OCI-M1 (cell line): ENCODE results near the gene LPP.

ENCODE experiments used
- DNase-seq: peaks from one replicate; lab custom pipeline; 2025; lab: John Stamatoyannopoulos, UW

Gene LPP

DNA sequence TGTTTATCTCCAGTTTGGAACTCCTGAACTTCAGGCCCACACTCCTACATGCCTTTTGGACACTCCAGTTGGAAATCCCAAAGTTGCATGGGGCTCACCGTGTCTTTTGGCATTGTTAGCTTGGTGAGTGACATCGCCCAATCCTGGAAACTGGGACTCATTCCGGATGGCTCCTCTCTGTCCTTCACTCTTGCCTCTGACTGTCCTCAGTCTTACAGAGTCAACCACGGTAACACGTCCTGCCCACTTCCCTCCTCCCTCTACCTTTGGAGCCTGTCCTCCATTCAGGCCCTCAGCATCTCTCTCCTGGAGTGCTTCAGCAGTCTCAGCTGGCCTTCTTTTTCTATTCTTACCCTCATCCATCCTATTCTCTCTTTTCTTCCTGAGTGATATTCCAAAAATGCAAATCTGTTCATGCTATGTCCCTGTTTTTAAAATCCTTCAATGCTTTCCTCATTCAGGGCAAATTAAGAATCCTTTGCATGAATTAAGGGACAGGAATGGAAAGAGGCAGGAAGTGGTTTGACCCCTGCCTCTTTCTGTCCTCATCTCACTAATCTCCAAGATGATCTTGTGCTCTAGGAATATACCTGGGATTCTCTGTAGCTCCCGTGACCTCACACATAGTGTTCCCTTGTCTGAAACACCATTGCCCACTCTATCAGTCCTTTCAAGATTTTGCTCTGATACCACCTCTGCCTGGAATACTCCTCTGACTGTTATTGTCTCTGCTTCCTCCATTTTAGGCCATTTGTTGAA is 42.5 kb downstream of the LPP start:
- DNase-seq = no peak

DNA sequence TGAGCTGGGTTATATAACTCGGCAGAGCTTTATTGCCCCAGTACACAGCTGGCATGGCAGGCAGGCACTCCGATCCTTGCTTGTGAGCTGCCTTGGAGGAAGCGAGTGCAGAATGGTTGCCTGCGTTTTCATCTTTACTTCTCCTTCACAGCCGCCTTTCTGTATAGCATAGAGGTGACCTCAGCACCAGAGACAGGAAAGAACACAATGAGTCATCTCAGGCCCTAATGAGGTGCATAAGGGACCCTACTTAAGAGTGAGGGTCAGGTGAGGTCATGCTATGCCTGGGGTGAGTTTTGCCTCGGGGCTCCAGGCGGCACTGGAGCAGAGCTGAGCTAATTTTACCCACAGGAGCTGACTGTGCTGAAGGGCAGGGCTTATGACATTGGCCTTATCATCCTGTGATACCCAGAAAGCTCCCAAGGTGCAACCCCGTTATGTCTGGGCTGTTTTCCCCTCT is 43.5 kb downstream of the LPP start:
- DNase-seq = no peak

DNA sequence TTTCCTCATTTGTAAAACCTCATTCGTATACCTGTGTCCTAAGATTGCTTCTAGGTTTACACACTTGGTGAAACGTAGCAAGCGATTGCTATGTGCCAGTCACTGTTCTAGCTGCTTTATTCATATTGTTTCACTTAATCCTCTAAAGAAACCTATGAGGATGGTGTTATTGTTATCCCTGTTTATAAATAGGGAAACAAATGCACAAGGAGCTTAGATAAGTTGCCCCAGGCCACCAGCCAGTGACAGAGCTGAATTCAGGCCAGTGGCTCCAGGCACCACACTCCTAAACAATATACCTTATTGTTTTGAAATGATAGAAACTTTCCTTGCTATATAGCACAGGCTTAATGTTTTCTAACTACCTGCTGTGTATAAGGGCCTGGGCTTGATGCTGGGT is 44.0 kb downstream of the LPP start:
- no peak for DNase-seq

DNA sequence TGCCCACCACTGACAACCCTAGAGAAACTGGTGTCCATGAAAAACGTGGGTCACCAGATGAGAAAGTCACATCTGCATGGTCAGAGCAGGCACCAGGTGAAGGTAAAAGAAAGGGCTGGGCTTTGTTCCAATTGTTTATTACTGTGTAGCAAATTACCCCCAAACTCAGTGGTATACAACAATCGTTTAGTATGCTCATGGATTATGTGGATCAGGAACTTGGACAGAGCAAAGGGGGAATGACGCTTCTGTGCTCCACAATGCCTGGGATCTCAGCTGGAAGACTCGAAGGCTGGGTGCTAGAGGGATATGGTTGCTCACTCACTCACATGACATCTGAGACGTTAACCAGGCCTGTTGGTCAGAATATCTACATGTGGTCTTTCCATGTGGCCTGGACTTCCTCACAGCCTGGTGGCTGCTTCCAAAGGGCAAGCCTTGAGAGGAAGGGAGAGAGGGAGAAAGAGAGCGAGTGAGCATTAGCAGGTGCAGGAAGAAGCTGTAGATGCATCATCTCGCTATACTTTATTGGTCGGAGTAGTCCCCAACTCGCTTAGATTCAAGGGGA is 44.9 kb downstream of the LPP start:
- no peak for DNase-seq

DNA sequence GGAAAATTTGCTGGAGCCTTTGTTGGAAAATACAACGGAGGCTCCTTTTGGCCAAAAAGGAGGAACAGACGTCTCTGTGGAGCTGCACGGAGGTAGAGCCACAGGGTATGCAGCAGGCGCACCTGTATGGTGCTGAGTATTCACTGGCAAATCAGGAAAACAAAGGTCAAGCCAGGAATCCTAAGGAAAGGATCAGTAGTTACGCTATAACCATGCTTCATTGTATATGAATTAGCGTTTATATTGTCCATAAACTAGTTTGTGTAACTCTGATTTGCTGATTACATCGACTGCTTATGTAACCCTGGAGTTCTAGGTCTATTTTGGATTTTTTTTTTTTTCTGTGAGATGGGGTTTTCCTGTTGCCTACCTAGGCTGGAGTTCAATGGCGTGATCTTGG is 45.4 kb downstream of the LPP start:
- DNase-seq = no peak

DNA sequence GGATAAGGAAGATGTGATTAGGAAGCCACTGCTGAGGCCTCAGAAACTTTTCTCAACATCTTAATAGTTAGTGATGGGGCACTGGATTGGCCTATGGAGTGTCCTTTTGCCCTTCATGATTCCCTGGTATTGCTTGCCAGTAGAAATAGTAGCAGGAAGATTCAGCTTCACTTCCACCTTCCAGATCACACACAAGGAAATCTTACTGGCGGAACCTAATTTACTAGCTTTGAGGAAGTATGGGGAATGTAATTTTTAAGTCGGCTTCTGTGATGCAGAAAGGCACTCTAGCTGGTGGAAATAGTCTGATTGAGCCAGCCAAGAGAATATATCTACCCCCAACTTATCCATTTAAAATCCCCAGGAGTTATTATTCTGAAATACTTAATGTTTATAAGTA is 46.5 kb downstream of the LPP start:
- peak; percentile 0 for DNase-seq

DNA sequence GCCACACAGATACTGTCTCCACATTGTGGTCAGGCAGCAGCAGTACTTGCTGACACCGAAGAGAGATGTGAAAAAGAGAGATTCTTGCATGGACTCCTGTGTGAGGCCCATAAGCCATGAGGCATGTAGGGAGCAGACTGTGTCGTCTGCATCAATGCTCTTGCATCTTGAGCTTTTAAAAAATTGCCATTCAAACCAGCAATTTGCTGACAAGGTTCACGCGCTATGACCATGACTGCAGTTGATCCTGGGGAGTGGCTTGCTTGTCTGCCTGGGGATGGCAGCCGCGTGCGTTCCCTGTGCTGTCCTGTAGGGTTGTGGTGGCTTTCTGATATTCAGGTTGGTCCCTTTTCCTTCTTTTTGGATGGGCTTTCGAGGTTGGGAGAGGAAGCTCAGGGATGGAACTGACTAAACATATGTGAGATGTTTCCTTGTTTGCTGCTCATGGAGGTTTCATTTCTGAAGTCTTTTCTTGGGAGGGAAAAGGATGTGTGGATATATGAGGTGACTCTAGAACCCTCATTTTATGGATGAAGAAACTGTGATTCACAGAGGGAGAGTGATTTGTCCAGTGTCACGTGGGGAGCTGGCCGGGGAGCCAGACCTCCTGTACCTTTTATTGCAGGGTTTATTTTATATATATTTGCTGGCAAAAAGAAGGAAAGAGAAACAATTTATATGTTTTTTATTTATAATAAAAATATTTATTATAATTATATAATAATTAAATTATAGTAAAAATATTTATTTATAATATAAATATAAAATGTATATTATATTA is 48.6 kb downstream of the LPP start:
- DNase-seq = no peak

DNA sequence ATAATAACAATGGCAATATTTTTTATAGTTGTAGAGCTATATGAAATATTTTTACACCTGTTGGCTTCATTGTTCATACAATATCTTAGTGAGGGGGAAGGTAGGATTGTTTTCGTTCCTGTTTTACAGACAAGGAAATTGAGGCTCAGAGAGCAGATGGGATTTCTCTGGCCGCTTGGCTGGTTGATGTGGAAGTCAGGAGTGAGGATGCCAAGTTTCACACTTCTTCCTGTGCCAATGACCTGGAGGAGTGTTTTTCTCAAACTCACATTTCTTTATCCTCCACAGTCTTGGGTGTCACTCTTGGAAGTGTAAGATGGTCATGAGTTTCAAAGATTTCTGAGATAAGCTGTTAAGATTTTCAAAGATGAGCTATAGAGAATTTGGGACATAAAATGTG is 50.6 kb downstream of the LPP start:
- DNase-seq = no peak

DNA sequence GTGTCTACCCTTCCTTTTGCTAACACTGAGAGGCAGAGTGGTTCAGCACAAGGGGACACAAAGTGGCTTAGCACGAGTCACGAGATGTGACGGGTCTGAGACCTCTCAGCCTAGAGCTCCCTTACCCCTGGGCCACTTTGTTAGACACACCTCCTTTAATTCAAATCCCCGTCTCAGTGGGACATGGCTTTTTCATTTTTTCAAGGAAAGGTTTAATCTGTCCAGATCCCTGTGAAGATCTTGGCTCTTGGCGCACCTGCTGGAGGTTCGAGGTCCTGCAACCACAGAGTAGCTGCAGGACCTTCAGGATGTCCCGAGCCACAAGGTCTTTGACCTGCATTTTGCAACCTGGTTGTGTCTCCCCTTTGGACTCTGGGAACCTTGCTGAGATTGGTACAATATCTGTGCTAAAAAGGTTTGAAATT is 52.0 kb downstream of the LPP start:
- DNase-seq = no peak

DNA sequence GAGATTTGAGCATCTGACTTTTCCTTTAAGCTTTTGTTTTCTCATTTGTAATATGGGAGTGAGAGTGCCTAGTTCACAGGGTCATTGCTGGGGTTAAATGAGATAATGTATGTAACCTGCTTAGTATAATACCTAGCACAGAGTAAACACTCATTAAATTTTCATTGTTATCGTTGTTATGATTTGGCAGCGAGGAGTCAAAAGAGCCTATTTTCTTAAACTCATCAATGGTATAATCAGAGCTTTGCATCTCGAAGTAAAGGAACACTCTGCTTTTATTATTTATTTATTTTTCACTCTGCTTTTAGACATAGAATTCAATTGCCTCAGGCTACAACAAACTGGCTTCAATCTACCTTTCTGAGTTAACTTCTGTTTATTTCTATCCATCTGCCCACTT is 52.8 kb downstream of the LPP start:
- DNase-seq = no peak

DNA sequence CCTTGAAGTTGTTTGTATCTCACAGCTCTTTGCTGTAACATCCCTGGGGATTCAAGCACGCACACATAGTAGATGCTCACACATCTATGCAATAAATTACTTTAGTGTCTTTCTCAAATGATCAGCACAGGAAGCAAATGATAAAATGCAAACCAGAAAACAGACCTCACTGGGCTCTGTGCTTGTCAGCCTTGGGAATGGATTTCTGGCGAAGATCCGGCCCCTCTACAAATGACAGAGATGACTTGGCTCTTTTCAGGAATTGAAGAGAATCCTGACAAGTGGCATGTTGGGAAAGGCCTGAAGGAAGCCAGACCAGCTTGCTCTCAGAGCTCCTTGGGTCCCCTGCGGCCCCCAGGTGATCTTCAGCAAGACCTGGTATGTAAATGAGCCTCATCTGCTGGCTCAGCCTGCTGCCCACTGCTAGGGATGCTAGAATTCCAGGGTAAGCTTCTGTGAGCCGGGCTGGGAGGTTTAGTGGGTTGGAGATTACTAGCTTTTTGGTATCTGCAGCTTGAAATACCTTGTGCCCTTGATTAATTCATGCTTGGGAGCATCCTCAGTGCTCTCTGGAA is 54.1 kb downstream of the LPP start:
- DNase-seq = no peak

DNA sequence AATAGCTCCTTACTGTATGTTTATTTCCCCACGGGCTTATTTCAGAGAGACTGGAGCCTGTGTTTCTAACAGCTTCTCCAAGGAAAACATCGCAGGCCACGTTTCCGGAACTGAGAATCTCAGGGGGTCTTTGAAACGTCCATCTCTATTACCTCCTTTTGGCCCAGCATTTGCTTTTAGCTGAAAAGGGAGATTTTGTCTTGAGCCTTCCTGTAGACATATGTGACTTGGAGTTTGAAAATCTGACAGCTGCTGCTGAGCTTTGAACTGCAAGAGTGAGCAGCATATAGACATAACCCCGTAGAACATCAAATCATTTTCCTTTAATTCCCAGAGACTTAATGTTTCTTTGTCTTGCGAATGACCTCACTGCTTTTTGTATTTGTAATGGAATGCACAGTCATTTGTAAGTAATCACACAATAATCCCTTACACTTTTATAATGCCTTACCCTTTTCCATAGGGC is 54.6 kb downstream of the LPP start:
- no peak for DNase-seq

DNA sequence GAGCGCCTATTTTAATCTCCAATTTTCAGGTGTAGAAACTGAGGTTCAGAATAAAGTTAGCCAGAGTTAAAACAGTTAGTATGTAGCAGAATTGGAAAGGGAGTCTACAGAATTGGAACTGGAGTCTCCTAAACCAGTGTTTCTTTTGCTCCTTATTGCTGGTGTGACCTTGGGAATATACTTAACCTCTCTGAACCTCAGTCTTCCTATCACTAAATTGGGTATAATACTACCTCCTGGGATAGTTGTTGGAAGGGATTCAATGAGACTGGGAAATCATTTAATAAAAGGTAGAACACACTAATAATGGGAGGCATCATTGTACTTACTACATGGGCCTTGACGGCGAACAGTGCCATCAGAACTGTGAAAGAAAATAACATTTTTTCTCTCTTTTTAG is 55.1 kb downstream of the LPP start:
- DNase-seq = no peak

DNA sequence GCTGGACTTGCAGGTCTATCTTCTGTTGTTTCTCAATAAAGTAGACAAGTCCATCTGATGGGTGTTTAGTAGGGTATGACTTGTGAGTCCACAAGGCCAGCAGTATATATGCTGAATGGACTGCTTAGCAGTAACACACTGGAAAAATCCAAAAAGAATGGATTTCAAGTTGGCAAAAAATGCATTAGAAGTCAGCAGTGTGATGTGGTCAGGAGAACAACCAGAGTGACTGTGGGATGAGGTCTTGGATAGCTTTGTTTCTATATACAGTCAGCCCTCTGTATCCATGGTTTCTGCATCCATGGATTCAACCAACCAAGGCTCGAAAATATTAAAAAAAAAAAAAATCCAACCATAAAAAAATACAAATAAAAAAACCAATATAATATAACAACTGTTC is 55.8 kb downstream of the LPP start:
- no peak for DNase-seq

DNA sequence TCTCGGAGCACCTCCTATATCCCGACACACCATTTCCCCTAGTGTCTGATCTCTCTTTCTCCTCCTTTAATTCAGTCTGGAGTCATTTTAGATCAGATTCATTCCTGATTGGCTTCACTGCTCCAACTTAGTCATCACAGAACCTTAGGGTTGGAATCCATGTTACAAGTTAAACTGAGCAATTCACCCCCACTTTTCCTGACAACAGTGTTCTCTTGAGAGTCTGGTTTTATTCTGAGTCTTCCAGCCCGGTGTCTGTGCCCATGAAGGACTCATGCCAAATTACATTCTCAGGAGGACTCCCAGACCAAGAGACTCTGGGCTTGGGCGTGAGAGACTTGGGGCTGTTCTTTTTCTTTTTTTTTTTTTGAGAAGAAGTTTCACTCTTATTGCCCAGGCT is 57.5 kb downstream of the LPP start:
- DNase-seq = no peak

DNA sequence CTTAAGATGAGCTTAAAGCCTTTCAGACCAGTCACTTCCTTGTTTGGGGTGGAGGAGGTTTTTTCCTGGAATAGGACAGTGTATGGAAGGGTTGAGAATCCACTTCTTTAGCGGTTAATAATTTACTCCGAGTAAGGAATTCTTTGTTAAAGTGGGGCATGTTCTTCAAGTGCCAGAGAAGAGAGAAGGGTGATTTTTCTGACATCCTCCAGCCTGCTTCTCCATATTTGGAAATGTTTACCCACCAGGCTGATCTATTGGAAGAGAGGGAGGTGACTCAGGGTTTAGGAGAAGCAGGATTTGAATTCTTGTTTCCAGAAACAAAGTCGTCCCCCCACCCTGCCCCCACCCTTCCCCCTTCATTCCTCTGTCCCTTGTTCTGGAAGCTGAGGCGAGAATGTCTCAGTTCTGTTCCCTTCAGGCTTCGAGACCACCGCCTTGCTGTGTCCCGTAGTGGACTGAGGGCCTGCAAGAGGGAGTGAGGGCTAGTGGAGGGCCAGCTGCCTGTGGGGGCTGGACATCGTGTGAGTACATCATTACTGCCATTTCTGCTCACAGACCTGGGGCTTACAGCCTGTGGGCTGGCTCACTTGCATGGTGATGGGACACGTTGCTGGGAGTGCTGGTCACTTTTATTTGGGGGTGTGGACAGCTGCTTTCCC is 58.5 kb downstream of the LPP start:
- DNase-seq = no peak

DNA sequence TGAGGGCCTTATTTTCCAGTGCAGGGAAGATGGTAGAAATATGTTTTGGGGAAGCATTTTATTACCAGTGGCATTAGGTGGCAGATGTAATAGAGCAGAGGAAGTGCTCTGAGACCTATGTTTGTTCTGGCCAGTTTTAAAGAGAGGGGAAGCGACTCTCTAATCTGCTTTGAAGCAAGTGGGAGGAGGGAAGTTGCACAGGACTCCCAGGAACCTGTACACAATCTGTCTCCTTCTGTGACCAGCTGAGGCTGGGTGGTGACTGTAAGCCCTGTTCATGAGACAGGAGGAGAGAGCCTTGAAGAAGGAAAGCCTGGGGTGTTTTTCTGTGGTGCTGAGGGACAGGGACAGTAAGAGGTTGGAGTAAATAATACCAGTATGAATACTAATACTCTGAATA is 60.5 kb downstream of the LPP start:
- DNase-seq = peak; percentile 2

DNA sequence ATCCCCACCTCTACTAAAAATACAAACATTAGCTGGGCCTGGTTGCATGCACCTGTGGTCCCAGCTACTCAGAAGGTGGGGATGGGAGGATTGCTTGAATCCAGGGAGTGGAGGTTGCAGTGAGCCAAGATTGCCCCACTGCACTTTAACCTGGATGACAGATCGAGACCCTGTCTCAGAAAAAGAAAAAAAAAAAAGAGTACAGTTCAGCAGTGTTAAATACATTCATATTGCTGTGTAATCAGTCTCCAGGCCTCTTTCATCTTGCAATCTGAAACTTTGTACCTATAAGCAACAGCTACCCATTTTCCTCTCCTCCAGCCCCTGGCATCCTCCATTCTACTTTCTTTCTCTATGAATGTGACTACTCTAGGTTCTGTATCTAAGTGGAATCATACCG is 61.2 kb downstream of the LPP start:
- DNase-seq = no peak

DNA sequence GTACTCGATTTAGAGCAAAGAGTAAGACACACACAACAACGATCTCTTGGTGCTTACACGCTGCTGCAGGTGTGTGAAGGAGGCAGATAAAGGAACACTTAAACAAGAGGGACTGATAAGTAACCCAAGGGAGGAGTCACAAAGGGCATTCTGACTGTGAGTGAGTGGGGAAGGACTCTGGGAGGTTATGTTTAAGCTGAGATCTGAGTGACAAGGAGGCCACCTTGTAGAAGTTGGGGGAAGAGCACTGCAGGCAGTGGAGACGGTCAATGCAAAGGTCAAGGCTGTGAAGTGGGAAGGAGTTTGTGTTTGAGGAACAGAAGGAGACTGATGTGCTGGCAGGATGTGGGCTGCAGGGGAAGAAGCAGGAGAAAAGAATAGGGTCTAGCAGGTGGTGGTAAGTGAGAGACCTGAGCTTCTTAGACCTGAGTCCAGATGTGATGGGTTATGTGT is 63.1 kb downstream of the LPP start:
- DNase-seq = no peak

DNA sequence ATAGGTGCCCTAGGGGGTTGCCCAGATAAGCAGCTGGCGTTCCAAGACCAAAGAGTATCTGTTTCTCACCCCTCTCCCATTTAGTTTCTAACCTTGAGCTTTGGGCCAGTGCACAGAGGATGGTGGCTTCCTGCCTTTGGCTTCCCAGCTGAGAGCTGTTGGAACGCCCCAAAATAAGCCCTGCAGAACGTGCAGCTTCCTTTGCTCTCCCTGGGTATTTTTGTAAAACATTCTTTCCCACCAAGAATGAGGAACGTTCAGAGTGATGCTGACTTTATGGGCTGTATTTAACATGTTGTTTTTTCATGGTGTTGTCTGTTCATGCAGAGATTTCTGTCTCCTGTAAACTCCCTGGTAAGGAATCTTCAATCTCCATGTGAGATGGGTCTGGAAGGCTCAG is 63.8 kb downstream of the LPP start:
- no peak for DNase-seq

DNA sequence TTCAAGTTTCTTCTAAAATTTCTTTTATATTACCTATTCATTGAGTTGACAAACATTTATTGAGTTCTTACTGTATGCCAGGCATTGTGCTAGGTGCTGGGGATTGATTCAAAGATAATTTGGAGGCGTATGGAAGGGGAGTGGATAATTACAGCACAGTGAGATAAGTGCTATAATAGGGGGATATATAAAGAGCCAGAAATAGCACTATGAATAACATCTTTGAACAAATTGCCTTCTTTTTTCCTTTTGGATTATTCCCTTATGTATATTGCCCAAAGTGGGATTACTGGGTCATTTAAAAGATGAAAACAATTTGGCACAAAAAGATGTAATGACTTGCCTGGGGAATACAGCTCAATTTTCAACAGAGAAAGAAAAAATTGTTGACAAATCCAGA is 64.6 kb downstream of the LPP start:
- no peak for DNase-seq

DNA sequence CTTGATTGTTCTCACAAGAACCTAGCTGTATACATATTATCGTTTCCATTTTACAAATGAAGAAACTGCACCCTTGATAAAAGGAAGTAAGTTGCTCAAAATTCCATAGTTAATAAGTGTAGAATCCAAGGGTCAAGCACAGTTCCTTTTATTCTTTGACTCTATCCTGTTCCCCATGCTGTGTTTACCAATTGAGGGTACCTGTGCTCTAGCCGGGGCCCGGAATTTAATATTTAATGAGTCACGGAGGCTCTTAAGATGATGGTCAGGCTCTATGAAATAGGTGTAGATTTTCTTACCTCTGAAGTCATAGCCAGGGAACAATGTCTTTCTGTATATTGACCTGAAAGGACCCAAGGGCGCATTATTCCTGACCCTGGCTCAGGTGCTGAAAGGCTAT is 65.2 kb downstream of the LPP start:
- no peak for DNase-seq
